Neural crest cell (in vitro differentiated cells): Measurements from ENCODE around the gene MCF2L. TPM values are rescaled to one million over a fixed set of nuclear protein-coding genes. Genes with fewer than 3 reads are reported as not detected.

Experiments
- DNase-seq: peaks from one replicate; pipeline ENCODE4 v3.0.0; 2021; ENCODE audit warnings: low read depth, mixed read lengths, low spot score
- H3K27ac Mint-ChIP-seq: one replicate; pipeline ENCODE4 v1.8.0; 2021; ENCODE audit warnings: mild to moderate bottlenecking, mixed read lengths; ENCODE audit not compliant: unreplicated experiment
- H3K27me3 Mint-ChIP-seq: 2 replicates; pipeline ENCODE4 v1.8.0; 2021; ENCODE audit warnings: low read depth, mild to moderate bottlenecking, mixed read lengths
- H3K36me3 Mint-ChIP-seq: 2 replicates; pipeline ENCODE4 v1.8.0; 2021; ENCODE audit warnings: low read depth, mild to moderate bottlenecking, mixed read lengths
- H3K4me1 Mint-ChIP-seq: 2 replicates; pipeline ENCODE4 v1.8.0; 2021; ENCODE audit warnings: mixed read lengths
- H3K4me3 Mint-ChIP-seq: one replicate; pipeline ENCODE4 v1.8.0; 2021; ENCODE audit warnings: mild to moderate bottlenecking, mixed read lengths
- H3K9me3 Mint-ChIP-seq: 2 replicates; pipeline ENCODE4 v1.8.0; 2021; ENCODE audit warnings: mixed read lengths
- CTCF ChIP-seq: fragments of 200-600 bp; sonication (generic); conservative IDR thresholded peaks from 2 replicates; pipeline ENCODE4 v1.5.0; 2021; ENCODE audit warnings: antibody characterized with exemption, mild to moderate bottlenecking
- total RNA-seq: library from RNA; stranded (reverse); gene quantifications from 2 replicates; pipeline ENCODE4 v1.2.1, GENCODE V29; 2021

The MCF2L gene
- total RNA-seq, 1 donor from 2014 or later: 59.9 TPM

- H3K9me3 Mint-ChIP-seq: no peaks in the 10 kb centered on the region
- H3K27me3 Mint-ChIP-seq: no peaks in the 10 kb centered on the region
- no peaks in the 10 kb centered on the region for H3K36me3 Mint-ChIP-seq
- DNase-seq: no peak
- no peaks in the 10 kb centered on the region for H3K4me1 Mint-ChIP-seq
- no peak overlapping the region for H3K27ac Mint-ChIP-seq
- no peak for TF ChIP-seq CTCF
- H3K4me3 Mint-ChIP-seq: no peak overlapping the region
Measured at GRCh38 chr13:113090415-113090770, 121.4 kb downstream of the MCF2L start.

GRCh38 chr13:113090806-113091205 lies 121.8 kb downstream of the MCF2L start:
- peaks cover 2% of the 10 kb centered on the region for H3K27me3 Mint-ChIP-seq
- no peak overlapping the region for H3K4me3 Mint-ChIP-seq
- no peak for DNase-seq
- H3K36me3 Mint-ChIP-seq: no peaks in the 10 kb centered on the region
- no peak overlapping the region for H3K27ac Mint-ChIP-seq
- H3K4me1 Mint-ChIP-seq: no peaks in the 10 kb centered on the region
- TF ChIP-seq CTCF: no peak
- H3K9me3 Mint-ChIP-seq: no peaks in the 10 kb centered on the region

GRCh38 chr13:113091211-113091771 lies 122.3 kb downstream of the MCF2L start:
- Mint-ChIP-seq H3K9me3 (no peaks in the 10 kb centered on the region), H3K27me3 (peaks cover 2% of the 10 kb centered on the region), H3K4me3 (no peak overlapping the region), H3K4me1 (no peaks in the 10 kb centered on the region), H3K27ac (no peak overlapping the region), H3K36me3 (no peaks in the 10 kb centered on the region)
- TF ChIP-seq CTCF: no peak
- DNase-seq: no peak

GRCh38 chr13:113091891-113092775 lies 123.1 kb downstream of the MCF2L start:
- H3K4me3 Mint-ChIP-seq: no peak overlapping the region
- no peak for TF ChIP-seq CTCF
- no peaks in the 10 kb centered on the region for H3K9me3 Mint-ChIP-seq
- no peaks in the 10 kb centered on the region for H3K36me3 Mint-ChIP-seq
- no peaks in the 10 kb centered on the region for H3K4me1 Mint-ChIP-seq
- no peak overlapping the region for H3K27ac Mint-ChIP-seq
- no peak for DNase-seq
- peaks cover 2% of the 10 kb centered on the region for H3K27me3 Mint-ChIP-seq

GRCh38 chr13:113092776-113093579 lies 124.0 kb downstream of the MCF2L start:
- DNase-seq: no peak
- Mint-ChIP-seq H3K9me3 (no peaks in the 10 kb centered on the region), H3K27me3 (peaks cover 3% of the 10 kb centered on the region), H3K27ac (no peak overlapping the region), H3K36me3 (no peaks in the 10 kb centered on the region), H3K4me1 (peaks cover 3% of the 10 kb centered on the region), H3K4me3 (no peak overlapping the region)
- no peak for TF ChIP-seq CTCF
